GM18873 (cell line): Measurements from ENCODE around the gene AQP1.

Experiments used
- ATAC-seq: cut with Tn5 transposase; IDR thresholded peaks from one replicate; pipeline ENCODE4 v1.9.1; 2021; ENCODE audit warnings: mild to moderate bottlenecking, moderate library complexity, moderate number of reproducible peaks; ENCODE audit not compliant: unreplicated experiment, low FRiP score

Gene AQP1

DNA sequence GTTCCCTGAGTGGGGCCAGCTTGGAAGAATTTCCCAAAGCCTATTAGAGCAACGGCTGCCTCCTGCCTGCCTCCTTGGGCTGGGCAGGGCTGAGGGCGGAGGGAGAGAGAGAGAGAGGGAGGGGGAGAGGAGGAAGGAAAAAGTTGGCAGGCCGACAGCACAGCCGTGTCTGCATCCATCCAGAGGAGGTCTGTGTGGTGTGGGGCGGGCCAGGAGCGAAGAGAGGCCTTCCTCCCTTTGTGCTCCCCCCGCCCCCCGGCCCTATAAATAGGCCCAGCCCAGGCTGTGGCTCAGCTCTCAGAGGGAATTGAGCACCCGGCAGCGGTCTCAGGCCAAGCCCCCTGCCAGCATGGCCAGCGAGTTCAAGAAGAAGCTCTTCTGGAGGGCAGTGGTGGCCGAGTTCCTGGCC lies at the start of gene AQP1:
Gene AQP1 (plus strand): TSS at position 293 of the 409 bp plus-strand sequence. CDS start 57 bp downstream, at position 350.
- ATAC-seq = no peak

DNA sequence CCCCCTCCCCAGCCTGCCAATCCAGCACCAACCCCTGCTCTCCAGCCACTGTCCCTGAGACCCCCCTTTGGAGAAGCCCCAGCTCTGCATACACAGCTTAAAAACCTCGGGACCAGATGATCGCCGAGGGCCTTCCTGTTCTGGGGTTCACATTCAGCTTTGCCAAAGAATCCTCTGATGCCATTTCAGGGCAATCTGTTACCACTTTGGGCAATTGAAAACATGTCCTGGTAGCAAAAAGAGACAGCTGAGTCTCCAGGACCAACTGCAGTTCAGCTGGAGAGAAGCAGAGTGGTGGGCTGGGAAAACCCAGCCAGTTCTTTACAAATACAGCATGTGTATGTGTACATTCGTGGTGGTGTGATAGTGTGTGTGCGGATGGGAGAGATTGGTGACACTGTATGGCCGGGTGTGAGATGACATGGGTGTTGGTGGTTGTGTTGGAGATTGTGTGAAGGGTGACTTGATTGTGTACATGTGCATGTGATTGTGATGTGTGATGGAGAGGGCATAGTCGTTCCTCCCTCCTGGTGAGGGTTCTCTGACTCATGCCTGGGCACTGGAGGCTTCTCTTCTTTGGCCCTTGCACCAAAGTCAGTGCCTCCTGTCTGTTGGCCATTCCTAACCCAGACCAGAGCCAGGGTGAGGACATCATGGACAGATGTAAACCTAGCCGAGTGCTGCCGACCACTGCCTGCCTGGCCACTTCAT lies 48.5 kb upstream of the AQP1 start:
- no peak for ATAC-seq

- ATAC-seq = no peak
These were observed 48.0 kb upstream of the AQP1 start for GRCh38 chr7:30863706-30864035.

- no peak for ATAC-seq
These were observed 47.6 kb upstream of the AQP1 start for GRCh38 chr7:30864101-30864500.

DNA sequence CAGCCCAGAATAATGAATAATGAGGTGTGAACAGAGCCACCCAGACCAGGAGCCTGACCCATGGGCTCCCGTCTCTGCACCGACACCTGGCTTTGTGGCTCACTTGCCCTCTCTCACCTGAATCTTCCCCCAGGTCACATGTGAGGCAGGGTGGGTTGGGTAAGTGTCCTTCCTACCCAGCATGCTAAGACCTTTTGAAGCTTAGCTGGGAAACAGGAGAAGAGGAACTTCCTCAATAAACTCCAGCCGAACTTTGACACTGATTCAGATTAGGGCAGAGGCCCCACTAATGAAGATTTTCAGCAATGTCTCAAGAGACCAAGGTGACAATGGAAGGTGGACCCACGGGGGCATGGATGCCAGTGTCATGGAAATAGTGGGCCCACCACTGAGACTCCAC lies 46.6 kb upstream of the AQP1 start:
- ATAC-seq = no peak

DNA sequence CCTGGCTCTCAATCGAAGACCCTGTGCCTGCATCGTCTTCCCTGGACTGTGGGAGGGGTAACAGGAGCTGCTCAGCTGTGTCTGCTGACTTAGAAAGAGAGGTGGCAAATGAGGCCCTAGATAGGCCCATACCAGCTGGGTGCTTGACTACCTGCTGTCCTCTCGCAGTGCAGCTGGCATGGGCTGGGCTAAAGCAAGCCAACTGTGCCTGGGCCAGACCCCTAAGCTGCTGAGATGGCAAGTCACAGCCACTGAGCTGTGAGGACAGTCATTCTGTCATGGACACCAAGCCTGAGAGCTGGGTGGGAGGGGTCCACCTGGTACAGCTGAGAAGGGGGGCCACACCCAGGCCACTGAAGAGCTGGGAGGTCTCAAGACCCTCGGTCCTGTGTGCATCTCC lies 45.8 kb upstream of the AQP1 start:
- ATAC-seq = no peak

GRCh38 chr7:30866939-30867338 lies 44.7 kb upstream of the AQP1 start:
- no peak for ATAC-seq

DNA sequence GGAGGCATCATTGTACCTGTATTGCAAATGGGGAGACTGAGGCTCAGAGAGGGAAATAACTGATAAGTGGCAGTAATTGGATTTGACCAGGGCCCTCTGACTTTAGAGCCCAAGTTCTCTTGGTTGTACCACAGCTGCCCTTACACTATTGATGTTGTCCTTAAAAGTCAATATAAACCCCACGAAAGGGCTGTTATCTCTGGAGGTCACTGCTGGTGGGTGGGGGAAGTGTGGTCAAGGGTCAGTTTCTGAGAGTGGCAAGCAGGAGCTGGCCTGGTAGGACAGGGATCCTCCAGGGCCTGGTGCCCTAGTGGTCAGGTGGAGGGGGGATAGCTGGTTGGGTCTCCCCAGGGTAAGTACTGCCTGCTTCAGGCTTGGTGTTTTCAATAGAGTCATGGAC lies 44.2 kb upstream of the AQP1 start:
- no peak for ATAC-seq

GRCh38 chr7:30869794-30870611 lies 41.6 kb upstream of the AQP1 start:
- no peak for ATAC-seq

GRCh38 chr7:30870821-30871518 lies 40.7 kb upstream of the AQP1 start:
- no peak for ATAC-seq

- no peak for ATAC-seq
These were observed 40.0 kb upstream of the AQP1 start for GRCh38 chr7:30871655-30872054.

DNA sequence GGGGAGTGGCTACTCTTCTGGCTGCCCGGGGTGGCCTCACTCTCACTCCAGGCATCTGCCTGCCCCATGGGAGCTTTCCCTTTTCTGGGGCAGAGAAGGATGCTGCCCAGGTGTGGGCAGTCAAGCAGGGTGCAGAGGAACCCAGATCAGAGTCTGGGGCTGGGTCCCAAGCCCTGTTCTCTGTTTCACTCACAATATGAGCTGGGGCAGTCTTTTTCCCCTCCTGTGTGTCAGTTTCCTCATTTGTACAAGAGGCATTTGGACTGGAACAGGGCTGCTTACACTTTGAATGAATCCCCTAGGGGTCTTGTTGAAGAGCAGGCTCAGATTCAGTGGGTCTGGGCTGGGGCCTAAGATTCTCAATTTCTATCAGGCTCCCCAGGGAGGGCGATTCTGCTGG lies 38.4 kb upstream of the AQP1 start:
- no peak for ATAC-seq

GRCh38 chr7:30873656-30874055 lies 38.0 kb upstream of the AQP1 start:
- no peak for ATAC-seq

GRCh38 chr7:30874656-30875302 lies 36.9 kb upstream of the AQP1 start:
- no peak for ATAC-seq

GRCh38 chr7:30877015-30877769 lies 34.5 kb upstream of the AQP1 start:
- no peak for ATAC-seq

DNA sequence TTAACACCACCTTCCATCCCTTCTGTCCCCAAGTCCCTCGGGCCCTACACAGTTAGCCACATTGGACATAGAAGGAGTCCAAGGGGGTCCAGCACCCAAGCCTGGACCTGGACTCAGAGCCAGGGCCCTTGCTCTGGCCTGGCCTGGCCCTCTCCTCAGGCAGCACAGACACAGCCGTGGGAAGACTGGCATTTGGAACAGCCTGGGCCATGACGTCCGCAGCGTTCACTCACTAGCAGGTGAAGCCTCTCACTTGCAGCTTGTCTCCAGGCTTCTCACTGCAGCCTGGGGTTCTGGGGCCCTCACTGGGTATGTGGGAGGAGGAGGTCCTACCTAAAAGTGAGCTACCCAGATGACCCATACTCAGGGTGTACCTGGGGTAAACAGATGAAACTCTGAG lies 33.7 kb upstream of the AQP1 start:
- ATAC-seq = no peak

DNA sequence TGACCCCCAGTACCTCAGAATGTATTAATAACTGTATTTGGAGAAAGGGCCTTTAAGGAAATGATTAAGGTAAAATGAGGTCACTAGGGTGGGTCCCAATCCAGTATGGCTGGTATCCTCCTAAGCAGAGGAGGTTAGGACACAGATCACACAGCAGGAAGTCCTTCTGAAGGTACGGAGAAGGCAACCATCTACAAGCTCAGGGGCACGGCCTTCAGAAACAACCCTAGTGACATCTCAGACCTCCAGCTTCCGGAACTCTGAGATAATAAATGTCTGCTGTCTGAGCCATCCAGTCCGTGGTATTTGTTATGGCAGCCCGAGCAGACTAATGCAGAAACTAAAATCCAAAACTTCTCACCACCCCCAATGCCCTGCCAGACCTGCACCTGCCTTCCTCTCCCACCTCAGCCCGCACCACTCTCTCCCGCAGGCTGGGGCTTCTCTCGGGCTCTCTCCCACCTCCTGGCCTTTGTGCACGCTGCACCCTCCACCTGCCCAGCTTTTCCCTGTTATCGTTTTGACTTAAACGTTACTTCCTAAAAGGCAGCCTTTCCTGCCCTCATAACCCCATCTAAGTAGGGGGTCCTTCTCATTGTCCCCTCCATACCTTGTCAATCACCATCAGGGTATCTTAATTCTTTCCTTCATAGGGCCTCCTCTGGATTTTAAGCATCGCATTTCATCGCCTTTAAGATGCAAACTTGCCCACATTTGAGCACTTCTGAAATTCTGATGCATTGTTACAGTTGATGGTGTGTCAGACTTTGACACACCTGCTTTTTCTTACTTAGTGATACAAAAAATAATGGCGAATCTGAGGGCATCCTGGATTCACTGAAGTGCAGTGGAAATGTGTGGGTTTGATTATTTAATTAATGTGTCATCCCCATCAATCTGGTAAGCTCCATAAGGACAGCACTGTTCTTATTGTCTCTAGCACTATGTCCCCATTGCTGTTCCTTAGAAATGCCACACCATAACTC lies 32.2 kb upstream of the AQP1 start:
- ATAC-seq = no peak

DNA sequence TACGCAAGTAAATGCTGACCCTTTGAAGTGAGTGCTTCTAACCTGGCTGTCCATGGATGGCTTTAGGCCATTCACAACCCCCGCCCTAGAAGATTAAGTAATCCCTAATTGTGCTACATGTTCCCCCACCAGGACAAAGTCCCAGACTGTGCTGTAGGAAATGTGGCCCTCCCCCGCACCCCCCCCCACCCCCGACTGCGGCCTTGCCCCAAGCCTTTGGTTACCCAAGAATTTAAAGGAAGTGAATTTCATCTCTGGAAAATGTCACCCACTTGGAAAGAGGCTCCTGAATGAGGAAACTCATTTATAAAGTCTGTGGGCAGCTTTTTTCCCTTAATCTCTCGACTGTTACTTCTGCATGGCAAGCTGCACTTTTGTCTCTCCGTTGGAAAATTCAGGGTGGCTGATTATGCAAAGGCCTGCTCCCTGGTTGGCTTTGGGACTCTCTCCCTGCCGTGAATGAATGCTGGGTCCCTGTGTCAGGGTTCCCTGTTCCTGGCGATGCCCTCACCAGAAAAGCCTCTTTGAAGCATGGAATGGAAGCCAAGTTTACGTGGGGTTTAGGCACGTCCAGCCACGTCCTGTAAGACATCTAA lies 31.4 kb upstream of the AQP1 start:
- no peak for ATAC-seq

DNA sequence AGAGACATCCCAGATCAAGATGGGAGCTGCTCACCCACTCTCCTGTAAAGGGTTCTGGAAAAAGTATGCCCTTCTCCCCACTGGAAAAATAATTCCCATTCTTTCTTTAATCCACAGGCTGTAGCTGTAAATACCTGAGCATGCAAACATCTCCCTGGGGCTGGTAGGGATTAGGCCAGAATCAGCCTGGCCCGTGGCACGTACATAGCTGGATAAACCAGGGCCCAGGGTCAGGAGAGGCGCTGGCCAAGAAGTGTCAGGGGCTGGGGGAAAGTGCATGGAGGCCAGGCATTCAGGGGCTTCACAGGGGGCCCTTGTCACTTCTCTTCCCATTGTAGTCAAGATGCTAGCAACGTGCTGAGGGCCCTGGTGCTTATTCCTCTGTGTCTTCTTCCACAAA lies 30.7 kb upstream of the AQP1 start:
- no peak for ATAC-seq
